DMS 273 (cell line): ENCODE results near the gene CLEC18A.
"Not testable (repeated sequence)": the region's sequence is repeated elsewhere in the genome, so short reads cannot be mapped to it uniquely, and the experiment has no call there.

Experiments used
- DNase-seq: peaks from one replicate; lab custom pipeline; 2025; ENCODE audit not compliant: unreplicated experiment; lab: John Stamatoyannopoulos, UW

The CLEC18A gene

DNA sequence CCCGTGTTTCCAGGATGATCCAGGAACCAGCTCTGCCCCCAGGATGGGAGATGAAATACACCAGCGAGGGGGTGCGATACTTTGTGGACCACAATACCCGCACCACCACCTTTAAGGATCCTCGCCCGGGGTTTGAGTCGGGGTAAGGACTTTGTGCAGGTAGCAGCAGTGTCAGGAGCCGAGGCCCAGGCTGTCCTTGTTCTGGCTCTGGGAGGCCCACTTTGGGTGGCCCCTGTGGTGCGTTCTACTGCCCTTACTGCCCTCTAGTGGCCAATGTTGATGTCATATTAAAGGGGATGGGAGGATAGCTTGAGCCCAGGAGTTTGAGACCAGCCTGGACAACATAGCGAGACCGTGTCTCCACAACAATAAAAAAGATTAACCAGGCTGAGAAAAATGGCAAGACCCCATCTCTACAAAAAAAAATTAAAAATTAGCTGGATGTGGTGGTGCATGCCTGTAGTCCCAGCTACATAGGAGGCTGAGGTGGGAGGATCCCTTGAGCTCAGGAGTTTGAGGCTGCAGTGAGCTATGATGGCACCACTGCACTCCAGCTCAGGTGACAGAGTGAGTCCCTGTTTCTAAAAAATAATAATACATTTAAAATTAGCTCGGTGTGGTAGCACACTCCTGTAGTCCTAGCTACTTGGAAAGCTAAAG is 20.9 kb upstream of the CLEC18A start:
- DNase-seq = peak; percentile 82

- DNase-seq = no peak
Measured at GRCh38 chr16:69931631-69932030, 19.5 kb upstream of the CLEC18A start.

DNA sequence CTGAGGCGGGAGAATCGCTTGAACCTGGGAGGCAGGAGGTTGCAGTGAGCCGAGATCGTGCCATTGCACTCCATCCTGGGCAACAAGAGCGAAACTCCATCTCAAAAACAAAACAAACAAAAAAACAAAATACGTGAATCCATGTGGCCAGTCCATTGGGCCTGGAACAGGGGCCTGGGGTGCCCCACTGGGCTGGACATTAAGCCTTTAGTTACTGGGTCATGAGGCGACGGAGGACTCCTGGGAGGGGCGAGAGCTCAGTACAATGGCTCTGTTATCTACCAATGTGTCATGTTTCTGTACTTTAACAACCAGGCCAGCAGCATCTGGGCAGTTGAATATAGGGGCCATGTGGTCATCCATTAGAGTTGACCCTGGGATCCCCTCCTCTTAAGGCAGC is 18.9 kb upstream of the CLEC18A start:
- no peak for DNase-seq

DNA sequence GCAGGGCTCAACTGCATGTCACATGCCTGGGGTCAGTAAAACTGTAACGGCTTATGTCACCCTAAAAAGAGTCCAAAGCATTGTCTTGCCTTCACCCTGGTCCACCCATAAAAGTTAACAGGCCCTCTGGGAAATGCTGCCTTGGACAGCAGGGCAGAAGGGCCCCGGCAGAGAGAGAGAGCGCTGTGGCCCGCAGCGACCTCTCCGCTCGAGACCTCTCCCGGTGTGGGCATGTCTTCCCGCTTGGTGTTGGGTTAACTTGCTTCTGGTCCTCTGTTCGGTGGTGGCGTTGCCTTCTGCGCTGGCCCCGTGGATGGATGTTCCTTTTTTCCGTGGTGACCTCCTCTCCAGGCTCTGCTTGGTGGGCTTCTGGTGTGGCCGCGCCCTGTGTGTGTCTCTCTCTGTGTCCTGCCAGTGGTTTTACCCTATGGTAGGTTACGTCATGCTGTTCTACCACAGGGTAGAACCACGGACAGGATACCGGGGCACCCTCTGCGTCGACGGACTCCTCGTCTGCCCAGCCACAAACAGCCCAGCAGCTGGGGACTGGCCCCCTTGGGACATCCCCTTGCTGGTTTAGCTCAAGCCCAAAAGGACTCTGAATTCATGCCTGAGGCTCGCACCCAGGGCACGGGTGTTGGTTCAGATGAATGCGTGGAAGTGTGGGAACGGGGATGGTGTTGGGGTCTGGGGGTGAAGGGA is 18.3 kb upstream of the CLEC18A start:
- DNase-seq = no peak

GRCh38 chr16:69934044-69934443 is 17.1 kb upstream of the CLEC18A start:
- DNase-seq = no peak

DNA sequence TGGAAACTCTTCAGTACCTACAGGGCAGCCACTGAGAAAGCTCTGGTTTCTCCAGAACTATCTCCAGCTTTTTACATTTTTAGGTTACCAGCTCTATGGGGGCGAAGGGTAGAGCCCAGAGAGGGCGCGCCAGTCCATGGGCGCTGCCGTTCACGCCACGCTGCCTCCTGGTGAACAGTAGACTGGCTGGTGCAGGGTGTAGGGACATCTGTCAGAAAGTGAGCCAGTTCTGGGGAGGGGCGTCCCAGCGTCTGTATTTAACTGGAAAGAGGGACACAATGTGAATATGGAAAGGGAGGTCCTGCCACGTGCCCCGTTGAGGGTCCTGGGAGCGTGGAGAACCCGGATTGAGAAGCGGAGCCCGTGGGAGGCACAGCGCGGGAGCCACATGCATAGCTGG is 16.4 kb upstream of the CLEC18A start:
- no peak for DNase-seq

DNA sequence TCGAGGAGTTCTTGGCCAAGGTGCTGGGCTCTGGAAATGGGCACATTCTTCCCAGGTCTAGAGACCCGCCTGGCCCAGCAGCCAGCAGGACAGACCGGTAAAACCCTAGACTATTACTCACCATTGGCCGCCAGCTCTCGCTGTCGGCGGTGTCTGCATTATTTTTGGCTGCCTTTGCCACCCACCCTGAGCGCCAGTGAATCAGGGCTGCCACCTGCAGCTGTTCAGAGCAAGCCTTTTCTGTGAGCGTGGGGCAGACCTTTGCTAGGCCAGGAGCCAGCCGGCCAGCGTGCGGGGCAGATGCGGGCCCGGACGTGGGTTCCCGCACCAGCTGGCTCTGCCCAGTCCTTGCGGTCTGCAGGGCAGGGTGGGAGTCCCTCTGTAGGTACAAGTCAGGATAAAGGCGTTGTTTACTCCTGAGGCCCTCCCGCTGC is 15.8 kb upstream of the CLEC18A start:
- DNase-seq = peak; percentile 94

- DNase-seq = no peak
Measured at GRCh38 chr16:69935740-69936139, 15.4 kb upstream of the CLEC18A start.

DNA sequence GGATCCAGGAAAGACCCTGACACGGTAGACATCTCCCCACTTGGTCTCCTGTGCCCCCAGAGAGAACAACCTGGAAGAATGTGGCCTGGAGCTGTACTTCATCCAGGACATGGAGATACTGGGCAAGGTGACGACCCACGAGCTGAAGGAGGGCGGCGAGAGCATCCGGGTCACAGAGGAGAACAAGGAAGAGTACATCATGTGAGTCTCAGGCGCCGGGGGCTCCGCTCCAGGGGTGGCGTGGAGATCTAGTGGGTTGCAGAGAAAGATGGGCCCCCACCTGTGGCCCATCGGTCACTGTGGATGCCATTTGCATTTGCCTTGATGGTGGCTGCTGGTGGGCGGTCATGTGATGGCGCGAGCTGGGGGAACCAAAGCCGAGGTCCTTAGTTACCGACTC is 14.9 kb upstream of the CLEC18A start:
- no peak for DNase-seq

- DNase-seq = no peak
Measured at GRCh38 chr16:69936751-69937211, 14.4 kb upstream of the CLEC18A start.

- peak; percentile 22 for DNase-seq
Measured at GRCh38 chr16:69937465-69937951, 13.6 kb upstream of the CLEC18A start.

DNA sequence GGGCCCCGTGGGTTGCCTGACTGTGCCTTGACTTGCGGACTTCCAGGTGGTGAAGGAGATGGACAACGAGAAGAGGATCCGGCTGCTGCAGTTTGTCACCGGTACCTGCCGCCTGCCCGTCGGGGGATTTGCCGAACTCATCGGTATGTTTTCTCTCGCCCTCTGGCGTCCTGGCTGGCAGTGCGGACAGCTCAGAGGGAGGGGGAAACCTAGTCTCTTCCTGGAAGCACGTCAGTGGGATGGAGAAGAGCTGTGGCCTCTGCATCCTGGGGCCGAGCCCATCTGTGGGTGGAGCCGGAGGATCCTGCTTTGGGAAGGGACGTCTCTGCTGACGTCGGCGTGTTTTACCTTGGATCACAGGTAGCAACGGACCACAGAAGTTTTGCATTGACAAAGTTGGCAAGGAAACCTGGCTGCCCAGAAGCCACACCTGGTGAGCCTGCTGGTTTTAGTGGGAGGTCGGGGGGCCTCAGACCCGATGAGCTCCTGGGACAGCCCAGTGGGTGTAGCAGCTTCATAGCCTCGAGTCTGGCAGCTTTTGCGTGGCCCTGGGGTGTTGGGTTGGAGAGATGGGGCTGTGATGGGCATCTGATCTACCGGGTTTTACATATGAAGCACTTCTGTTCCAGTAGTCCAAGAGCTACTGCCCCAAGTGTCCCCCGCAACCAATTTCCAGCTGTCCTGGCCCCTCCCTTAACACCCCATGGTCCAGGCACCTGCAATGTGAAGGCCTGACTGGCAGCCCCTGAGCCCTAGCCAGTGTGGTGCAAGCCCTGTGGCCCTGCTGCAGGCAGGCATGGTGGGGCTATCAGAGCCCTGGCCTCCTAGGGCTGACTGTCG is 11.9 kb upstream of the CLEC18A start:
- DNase-seq = no peak

GRCh38 chr16:69939821-69940585 is 11.1 kb upstream of the CLEC18A start:
- no peak for DNase-seq

GRCh38 chr16:69940676-69941075 is 10.5 kb upstream of the CLEC18A start:
- no peak for DNase-seq

DNA sequence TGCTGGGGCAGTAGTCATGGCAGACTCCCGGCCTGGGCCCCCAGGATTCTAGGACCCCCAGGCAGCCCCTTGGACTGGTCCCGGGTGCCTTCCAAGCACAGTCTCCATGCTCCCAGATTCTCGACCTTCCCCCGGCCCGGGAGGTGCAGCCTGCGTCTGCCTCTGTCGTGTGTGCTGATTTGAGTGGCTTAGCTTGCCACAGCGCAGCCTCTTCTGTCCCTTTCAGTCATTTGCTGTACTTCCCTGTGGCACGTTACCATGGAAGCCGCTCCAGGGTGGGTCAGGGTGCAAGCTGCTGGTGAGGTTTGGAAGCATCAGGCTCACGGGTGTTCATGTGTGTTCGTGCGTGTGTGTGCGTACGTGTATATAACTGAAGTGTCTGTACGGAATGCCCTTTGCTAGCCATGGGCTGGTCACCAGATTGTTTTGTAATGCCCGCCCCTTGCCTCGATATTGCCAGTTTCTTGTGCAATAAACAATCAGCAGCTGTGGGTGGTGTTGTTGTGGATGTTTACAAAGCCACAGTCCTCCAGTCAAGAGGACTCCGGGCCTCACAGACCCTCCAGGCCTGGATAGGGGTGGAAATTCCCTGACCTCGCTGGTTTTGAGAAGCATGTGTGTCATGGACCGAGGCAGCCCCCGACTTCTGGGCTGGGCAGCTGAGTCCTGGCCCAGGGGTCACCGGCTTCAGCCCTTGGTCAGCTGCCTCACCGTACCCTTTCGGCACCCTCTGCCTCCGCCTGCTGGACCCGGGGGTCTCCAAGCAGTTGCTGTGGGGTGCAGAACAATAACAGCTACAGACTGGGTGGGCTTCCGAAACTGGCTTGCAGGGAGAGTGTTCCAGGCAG is 9.7 kb upstream of the CLEC18A start:
- no peak for DNase-seq

DNA sequence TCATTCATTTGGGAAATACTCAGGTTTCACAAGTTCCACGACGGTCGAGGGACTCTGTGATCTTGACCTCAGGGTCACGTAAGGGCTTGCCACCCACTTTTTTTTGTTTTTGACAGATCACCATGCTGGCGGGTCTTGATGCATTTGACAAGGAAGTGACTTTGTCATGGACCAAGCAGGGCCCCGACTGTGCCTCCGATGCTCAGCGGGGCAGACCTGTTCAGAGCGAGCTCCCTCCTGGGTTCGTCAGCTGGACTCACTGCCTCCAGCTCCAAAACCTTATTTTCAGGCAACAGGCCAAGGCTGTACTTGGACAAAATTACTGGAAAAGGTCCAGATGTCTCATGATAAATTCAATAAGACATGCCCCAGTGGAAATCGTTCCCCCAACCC is 9.0 kb upstream of the CLEC18A start:
- DNase-seq = peak; percentile 61

DNA sequence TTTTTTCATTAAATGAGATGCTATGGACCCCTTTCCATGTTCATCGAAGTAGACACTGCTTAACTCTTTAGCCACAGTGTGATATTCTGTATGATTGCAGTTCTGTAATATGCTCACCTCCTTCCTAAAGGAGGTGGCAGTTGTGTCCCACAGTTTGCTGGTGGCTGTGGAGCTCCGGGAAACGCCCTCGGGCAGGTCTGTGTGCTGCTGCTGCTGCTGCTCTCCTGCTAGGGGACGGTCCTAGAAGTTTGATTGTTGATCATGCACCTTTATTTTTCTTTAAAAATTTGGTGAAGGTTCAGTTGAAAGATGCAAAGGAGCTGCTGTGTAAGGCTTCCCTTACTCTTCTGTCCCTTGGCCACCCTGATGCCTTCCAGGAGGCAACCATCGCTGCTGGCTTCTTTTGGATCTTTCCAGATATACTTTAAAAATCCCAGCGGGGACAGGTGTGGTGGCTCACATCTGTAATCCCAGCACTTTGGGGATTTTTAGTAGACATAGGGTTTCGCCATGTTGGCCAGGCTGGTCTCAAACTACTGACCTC is 8.4 kb upstream of the CLEC18A start:
- DNase-seq = no peak

GRCh38 chr16:69943241-69944036 is 7.7 kb upstream of the CLEC18A start:
- peak; percentile 28 for DNase-seq

- DNase-seq = not testable (repeated sequence)
Measured at GRCh38 chr16:69950411-69950810, 723 bp upstream of the CLEC18A start.
